ENCODE data around the gene FAM117A.
"Not testable (repeated sequence)": the region's sequence is repeated elsewhere in the genome, so short reads cannot be mapped to it uniquely, and the experiment has no call there.

The FAM117A gene

DNA sequence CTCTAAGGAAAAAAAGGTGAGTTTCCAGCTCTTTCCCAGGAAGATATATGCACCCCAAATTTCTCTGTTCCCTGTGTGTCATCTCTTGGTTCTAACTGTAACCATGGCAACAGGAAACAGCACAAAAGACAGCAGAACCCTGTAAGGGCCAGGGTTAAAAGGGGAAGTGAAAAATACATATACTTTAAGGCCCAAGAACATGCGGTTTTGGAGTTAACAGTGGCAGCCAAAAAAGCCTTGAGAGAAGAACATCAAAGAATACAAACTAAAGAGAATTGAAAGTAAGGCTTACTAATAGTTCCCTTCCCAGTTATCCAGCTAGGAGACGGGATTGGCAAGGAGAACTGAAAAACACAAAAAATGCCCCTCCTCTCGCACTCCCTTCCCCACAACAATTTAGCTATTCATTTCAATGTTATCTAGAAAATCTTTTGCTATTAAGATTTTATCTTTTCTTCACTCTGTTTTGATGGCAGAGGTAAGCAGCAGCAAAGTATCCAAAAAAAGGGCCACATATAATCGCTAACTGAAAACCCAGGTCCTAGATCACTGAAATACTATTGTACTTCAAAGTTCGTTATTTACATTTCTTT lies 87.6 kb downstream of the FAM117A start:
- DNase-seq, result no peak

DNA sequence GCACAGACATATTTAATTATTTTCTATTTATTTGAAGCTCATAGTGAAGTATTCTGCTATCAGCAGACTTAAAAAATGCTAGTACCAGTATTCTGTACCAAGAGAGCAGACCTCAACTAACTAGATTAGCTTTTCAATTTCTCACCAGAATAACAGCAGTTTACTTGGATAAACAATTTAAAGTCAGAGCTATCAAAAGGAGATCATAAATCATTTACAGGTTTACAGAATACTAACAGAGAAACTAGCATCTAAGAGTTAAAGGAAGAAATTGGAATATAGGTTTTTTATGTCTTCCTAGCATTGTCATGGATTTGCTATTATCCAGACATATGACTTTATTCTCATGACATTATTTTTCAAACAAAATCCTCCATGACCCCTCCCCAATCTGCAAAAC lies 89.4 kb downstream of the FAM117A start:
- no peak for DNase-seq

DNA sequence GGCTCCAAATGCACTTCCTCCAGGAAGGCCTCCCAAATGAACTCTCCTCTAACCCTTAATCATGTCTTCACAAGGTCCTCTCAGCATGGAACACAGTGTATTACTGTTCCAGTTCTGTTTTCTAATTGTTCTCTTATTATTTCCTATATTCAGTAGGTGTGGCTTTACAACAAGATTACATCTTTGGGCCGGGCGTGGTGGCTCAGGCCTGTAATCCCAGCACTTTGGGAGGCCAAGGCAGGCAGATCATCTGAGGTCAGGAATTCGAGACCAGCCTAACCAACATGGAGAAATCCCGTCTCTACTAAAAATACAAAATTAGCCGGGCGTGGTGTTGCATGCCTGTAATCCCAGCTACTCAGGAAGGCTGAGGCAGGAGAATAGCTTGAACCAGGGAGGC lies 90.3 kb downstream of the FAM117A start:
- not testable (repeated sequence) for DNase-seq

DNA sequence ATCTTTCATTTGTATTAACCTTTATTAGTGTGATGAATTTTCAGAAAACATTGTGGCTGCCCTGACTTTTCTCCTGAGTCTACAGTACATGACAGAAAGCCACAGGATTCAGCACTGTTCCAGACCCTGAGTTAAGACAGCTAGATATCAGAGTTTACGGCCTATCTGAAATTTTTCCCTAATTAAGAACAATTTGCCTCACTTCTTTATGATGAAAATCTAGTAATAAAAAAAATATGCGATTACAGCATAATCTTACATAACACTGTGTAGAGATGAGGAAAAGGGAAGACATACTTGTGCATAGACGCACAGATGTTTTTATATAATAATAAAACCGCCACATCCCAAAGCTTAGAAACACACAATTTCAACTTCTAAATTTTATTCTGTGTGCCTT lies 93.3 kb downstream of the FAM117A start:
- peak; percentile 19 for DNase-seq

- DNase-seq, result no peak
Measured at GRCh38 chr17:49670002-49670401, 93.9 kb downstream of the FAM117A start.

GRCh38 chr17:49667854-49668253 lies 96.1 kb downstream of the FAM117A start:
- DNase-seq, result no peak

- no peak for DNase-seq
Measured at GRCh38 chr17:49664706-49665211, 99.2 kb downstream of the FAM117A start.
